Skeletal muscle tissue (tissue), 4 donors: ENCODE results near the gene PSMG4. TPM values are rescaled to one million over a fixed set of nuclear protein-coding genes. Genes with fewer than 3 reads are reported as not detected.

Source experiments
- H3K27ac ChIP-seq: one replicate; pipeline ENCODE4 v1.7.0; 2013; ENCODE audit warnings: mild to moderate bottlenecking, low read depth, low read length, inconsistent platforms
- H3K27me3 ChIP-seq, 3 donors: one replicate each; pipeline ENCODE4 v1.7.0; 2013; ENCODE audit warnings: low read length in 3 of 3; ENCODE audit not compliant: control insufficient read depth in 3 of 3, insufficient read depth in 3 of 3
- H3K36me3 ChIP-seq, 3 donors: one replicate each; pipeline ENCODE4 v1.7.0; 2013; ENCODE audit warnings: low read length in 3 of 3; ENCODE audit not compliant: control insufficient read depth in 3 of 3, insufficient read depth in 3 of 3
- H3K4me1 ChIP-seq, 3 donors: one replicate each; pipeline ENCODE4 v1.7.0; 2013; ENCODE audit warnings: low read length in 3 of 3, mild to moderate bottlenecking in 3 of 3; ENCODE audit not compliant: control insufficient read depth in 3 of 3, insufficient read depth in 3 of 3
- H3K4me3 ChIP-seq, 3 donors: one replicate each; pipeline ENCODE4 v1.7.0; 2013; ENCODE audit warnings: low read length in 3 of 3
- H3K9ac ChIP-seq, 3 donors: one replicate each; pipeline ENCODE4 v1.7.0; 2013; ENCODE audit warnings: low read length in 3 of 3, mild to moderate bottlenecking in 3 of 3, moderate library complexity in 2 of 3, low read depth in 1 of 3
- H3K9me3 ChIP-seq, 3 donors: one replicate each; pipeline ENCODE4 v1.7.0; 2013; ENCODE audit warnings: low read length in 3 of 3; ENCODE audit not compliant: control insufficient read depth in 3 of 3
- total RNA-seq: library from RNA; depleted of rRNA; stranded (reverse); fragments of >200 nt; gene quantifications from one replicate; pipeline ENCODE4 v1.2.3, GENCODE V29; 2014
- donor health status: Osteomylitis.

PSMG4 gene
- total RNA-seq, 1 donor from 2014 or later: 16.7 TPM

GRCh38 chr6:3260772-3261517 lies 2.2 kb downstream of the PSMG4 start:
- no peaks in the 10 kb centered on the region for H3K27me3 ChIP-seq
- peak overlapping the region; percentile 29 to 50 (median 30) for H3K9ac ChIP-seq
- H3K36me3 ChIP-seq: peaks cover 7 to 17% (median 12%) of the 10 kb centered on the region in 3 donors
- peaks cover 32 to 52% (median 48%) of the 10 kb centered on the region in 3 donors for H3K4me1 ChIP-seq
- peak overlapping the region in 1 of 3 donors; percentile 22 for H3K4me3 ChIP-seq
- H3K9me3 ChIP-seq: no peaks in the 10 kb centered on the region
- peak overlapping the region; percentile 18 for H3K27ac ChIP-seq

- H3K4me1 ChIP-seq: peaks cover 32 to 57% (median 48%) of the 10 kb centered on the region in 3 donors
- no peaks in the 10 kb centered on the region for H3K9me3 ChIP-seq
- H3K27ac ChIP-seq: peak overlapping the region; percentile 18
- H3K36me3 ChIP-seq: peaks cover 7 to 17% (median 12%) of the 10 kb centered on the region in 3 donors
- no peak overlapping the region for H3K4me3 ChIP-seq
- peak overlapping the region in 1 of 3 donors; percentile 50 for H3K9ac ChIP-seq
- H3K27me3 ChIP-seq: no peaks in the 10 kb centered on the region
These were observed 2.7 kb downstream of the PSMG4 start for GRCh38 chr6:3261518-3261820.

GRCh38 chr6:3261921-3262320 lies 3.2 kb downstream of the PSMG4 start:
- H3K4me1 ChIP-seq: peaks cover 32 to 57% (median 48%) of the 10 kb centered on the region in 3 donors
- H3K9me3 ChIP-seq: no peaks in the 10 kb centered on the region
- peak overlapping the region in 2 of 3 donors; percentile 8 to 51 for H3K9ac ChIP-seq
- H3K4me3 ChIP-seq: no peak overlapping the region
- H3K27ac ChIP-seq: peak overlapping the region; percentile 18
- peaks cover 7 to 17% (median 12%) of the 10 kb centered on the region in 3 donors for H3K36me3 ChIP-seq
- no peaks in the 10 kb centered on the region for H3K27me3 ChIP-seq

- Histone ChIP-seq H3K9me3 (no peaks in the 10 kb centered on the region), H3K4me3 (no peak overlapping the region), H3K4me1 (peaks cover 32 to 57% (median 47%) of the 10 kb centered on the region in 3 donors), H3K27ac (peak overlapping the region; percentile 2), H3K27me3 (no peaks in the 10 kb centered on the region), H3K9ac (no peak overlapping the region), H3K36me3 (peaks cover 8 to 20% (median 12%) of the 10 kb centered on the region in 3 donors)
These were observed 4.3 kb downstream of the PSMG4 start for GRCh38 chr6:3263096-3263495.

GRCh38 chr6:3264356-3264755 lies 5.6 kb downstream of the PSMG4 start:
- Histone ChIP-seq H3K27ac (no peak overlapping the region), H3K36me3 (peaks cover 9 to 25% (median 14%) of the 10 kb centered on the region in 3 donors), H3K4me1 (peaks cover 31 to 52% (median 43%) of the 10 kb centered on the region in 3 donors), H3K27me3 (no peaks in the 10 kb centered on the region), H3K9me3 (no peaks in the 10 kb centered on the region), H3K4me3 (no peak overlapping the region), H3K9ac (peak overlapping the region in 1 of 3 donors; percentile 40)

GRCh38 chr6:3265671-3266070 lies 6.9 kb downstream of the PSMG4 start:
- Histone ChIP-seq H3K27ac (no peak overlapping the region), H3K4me1 (peaks cover 19 to 40% (median 31%) of the 10 kb centered on the region in 3 donors), H3K36me3 (peaks cover 19 to 35% (median 24%) of the 10 kb centered on the region in 3 donors), H3K9ac (peak overlapping the region in 1 of 3 donors; percentile 5), H3K4me3 (no peak overlapping the region), H3K9me3 (no peaks in the 10 kb centered on the region), H3K27me3 (no peaks in the 10 kb centered on the region)

GRCh38 chr6:3266170-3266569 lies 7.4 kb downstream of the PSMG4 start:
- no peak overlapping the region for H3K4me3 ChIP-seq
- H3K27ac ChIP-seq: no peak overlapping the region
- no peak overlapping the region for H3K9ac ChIP-seq
- peaks cover 14 to 35% (median 26%) of the 10 kb centered on the region in 3 donors for H3K4me1 ChIP-seq
- H3K9me3 ChIP-seq: no peaks in the 10 kb centered on the region
- peaks cover 24 to 40% (median 26%) of the 10 kb centered on the region in 3 donors for H3K36me3 ChIP-seq
- no peaks in the 10 kb centered on the region for H3K27me3 ChIP-seq

GRCh38 chr6:3267162-3267561 lies 8.4 kb downstream of the PSMG4 start:
- no peak overlapping the region for H3K9ac ChIP-seq
- H3K27ac ChIP-seq: no peak overlapping the region

GRCh38 chr6:3268680-3269079 lies 9.9 kb downstream of the PSMG4 start:
- Histone ChIP-seq H3K9ac (no peak overlapping the region), H3K9me3 (no peaks in the 10 kb centered on the region), H3K27me3 (no peaks in the 10 kb centered on the region), H3K4me1 (peaks cover 0 to 16% (median 8%) of the 10 kb centered on the region in 3 donors), H3K4me3 (no peak overlapping the region), H3K27ac (no peak overlapping the region), H3K36me3 (peaks cover 36 to 45% (median 41%) of the 10 kb centered on the region in 3 donors)

More at GRCh38 chr6:3267162-3267561, 8.4 kb downstream of the PSMG4 start:
- H3K9me3 ChIP-seq: no peaks in the 10 kb centered on the region
- no peaks in the 10 kb centered on the region for H3K27me3 ChIP-seq
- H3K4me1 ChIP-seq: peaks cover 4 to 26% (median 17%) of the 10 kb centered on the region in 3 donors
- peaks cover 31 to 48% (median 36%) of the 10 kb centered on the region in 3 donors for H3K36me3 ChIP-seq
- H3K4me3 ChIP-seq: no peak overlapping the region

GRCh38 chr6:3269281-3269975 lies 10.7 kb downstream of the PSMG4 start:
- Histone ChIP-seq H3K9ac (no peak overlapping the region), H3K9me3 (no peaks in the 10 kb centered on the region), H3K36me3 (peaks cover 32 to 42% (median 33%) of the 10 kb centered on the region in 3 donors), H3K4me3 (no peak overlapping the region), H3K4me1 (peaks cover 0 to 9% (median under 1%) of the 10 kb centered on the region in 3 donors), H3K27ac (no peak overlapping the region), H3K27me3 (no peaks in the 10 kb centered on the region)
